BE2C (cell line): ENCODE measurements around the gene ICE1.

ENCODE experiments used
- DNase-seq: peaks from one replicate; pipeline ENCODE4 v3.0.0-alpha.2; 2020
- H3K27me3 ChIP-seq: fragments of 250-450 bp; sonication (Bioruptor Pico); 2 replicates; pipeline ENCODE4 v1.5.1; 2020; ENCODE audit warnings: mild to moderate bottlenecking
- H3K36me3 ChIP-seq: fragments of 250-450 bp; sonication (Bioruptor Pico); 2 replicates; pipeline ENCODE4 v1.5.1; 2020; ENCODE audit warnings: mild to moderate bottlenecking
- H3K4me1 ChIP-seq: fragments of 250-450 bp; sonication (Bioruptor Pico); 2 replicates; pipeline ENCODE4 v1.5.1; 2020
- H3K4me3 ChIP-seq: 2 replicates; pipeline ENCODE4 v1.5.1; 2011; ENCODE audit warnings: low read depth, low read length
- H3K9me3 ChIP-seq: fragments of 250-450 bp; sonication (Bioruptor Pico); 2 replicates; pipeline ENCODE4 v1.5.1; 2020
- CTCF ChIP-seq: IDR thresholded peaks from 2 replicates; pipeline ENCODE4 v1.5.1; 2012; ENCODE audit warnings: mild to moderate bottlenecking, low read depth, low read length

The ICE1 gene

DNA sequence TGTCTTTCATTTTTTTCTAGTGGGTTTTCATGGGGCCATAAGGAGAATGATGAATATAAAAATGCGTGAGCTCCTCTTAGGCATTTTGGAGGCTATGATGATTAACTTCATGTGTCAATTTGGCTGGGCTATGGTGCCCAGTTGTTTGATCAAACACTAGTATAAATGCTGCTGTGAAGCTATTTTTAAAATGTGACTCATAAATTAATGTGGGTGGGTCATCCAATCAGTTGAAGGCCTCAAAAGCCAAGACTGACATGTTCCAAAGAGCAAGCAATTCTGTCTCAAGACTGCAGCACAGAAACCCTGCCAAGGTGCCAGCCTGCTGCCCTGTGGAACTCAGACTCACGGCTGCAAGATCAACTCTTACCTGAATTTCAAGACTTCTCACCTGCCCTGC is 24.4 kb upstream of the ICE1 start:
- no peak for TF ChIP-seq CTCF
- Histone ChIP-seq H3K27me3 (no peaks in the 10 kb centered on the region), H3K9me3 (no peaks in the 10 kb centered on the region), H3K36me3 (no peaks in the 10 kb centered on the region), H3K4me1 (no peaks in the 10 kb centered on the region), H3K4me3 (no peak overlapping the region)
- no peak for DNase-seq

DNA sequence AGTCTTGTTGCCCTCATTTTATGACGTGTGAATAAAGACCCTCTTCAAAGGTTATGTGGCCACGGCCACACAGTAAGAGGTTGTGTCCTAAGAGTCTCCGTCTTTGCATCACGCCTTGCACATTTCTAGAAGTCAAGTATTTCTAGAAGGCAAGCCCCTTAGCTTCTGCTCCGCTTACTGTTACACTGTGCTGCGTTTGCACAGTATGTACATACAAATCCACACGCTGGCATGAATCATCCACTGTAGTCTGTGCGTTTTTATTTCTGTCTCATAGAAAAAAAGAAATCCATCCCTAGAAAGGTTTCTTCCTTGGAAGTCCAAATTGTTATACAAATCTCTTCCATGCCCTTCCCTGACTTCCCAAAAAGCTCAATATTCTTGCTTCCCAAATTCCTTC is 21.4 kb upstream of the ICE1 start:
- Histone ChIP-seq H3K4me3 (no peak overlapping the region), H3K9me3 (no peaks in the 10 kb centered on the region), H3K27me3 (no peaks in the 10 kb centered on the region), H3K36me3 (no peaks in the 10 kb centered on the region), H3K4me1 (no peaks in the 10 kb centered on the region)
- DNase-seq = no peak
- TF ChIP-seq CTCF = no peak

DNA sequence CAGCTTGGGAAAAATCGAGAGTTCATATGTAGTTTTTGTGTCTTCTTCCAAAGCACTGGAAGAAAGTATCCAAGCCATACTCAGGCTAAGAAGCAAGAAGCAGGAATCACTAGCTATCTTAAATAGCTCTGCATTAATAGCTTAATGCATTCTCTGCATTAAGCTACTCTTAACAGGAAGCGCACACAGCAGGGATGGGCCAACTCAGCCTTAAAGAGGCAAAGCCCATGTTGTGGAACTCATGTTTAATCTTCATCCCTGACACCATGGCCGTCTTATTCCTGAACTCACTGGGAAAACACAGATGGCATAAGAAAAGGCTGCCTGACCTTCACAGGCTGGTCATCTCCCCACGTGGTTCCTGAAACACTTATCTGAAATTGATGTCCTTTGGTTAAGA is 18.7 kb upstream of the ICE1 start:
- H3K27me3 ChIP-seq = no peaks in the 10 kb centered on the region

DNA sequence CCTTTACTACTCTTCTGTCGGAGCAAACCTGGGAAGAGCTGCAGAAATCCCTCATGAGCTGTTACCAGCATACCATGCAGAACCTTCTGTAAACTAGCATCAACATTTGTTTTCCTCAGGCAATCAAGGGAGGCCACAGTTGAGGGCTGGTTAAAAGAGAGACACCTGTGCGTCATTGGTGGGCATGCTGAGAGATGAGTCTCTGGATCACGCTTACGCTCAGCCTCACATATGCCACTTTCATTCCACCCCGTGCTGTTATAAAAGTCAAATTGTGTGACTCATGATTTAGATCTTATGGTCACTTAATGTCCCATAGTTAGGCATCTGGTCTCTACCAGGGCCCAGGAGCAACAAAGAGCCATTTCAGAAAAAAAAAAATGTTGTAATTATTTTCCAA is 18.1 kb upstream of the ICE1 start:
- DNase-seq = no peak
- no peaks in the 10 kb centered on the region for H3K9me3 ChIP-seq
- no peak overlapping the region for H3K4me3 ChIP-seq
- TF ChIP-seq CTCF = no peak
- no peaks in the 10 kb centered on the region for H3K4me1 ChIP-seq
- H3K27me3 ChIP-seq = no peaks in the 10 kb centered on the region
- no peaks in the 10 kb centered on the region for H3K36me3 ChIP-seq

More for the DNA sequence above, 18.7 kb upstream of the ICE1 start:
- no peak for TF ChIP-seq CTCF
- H3K36me3 ChIP-seq = no peaks in the 10 kb centered on the region
- no peak for DNase-seq
- H3K4me1 ChIP-seq = no peaks in the 10 kb centered on the region
- no peaks in the 10 kb centered on the region for H3K9me3 ChIP-seq
- no peak overlapping the region for H3K4me3 ChIP-seq

DNA sequence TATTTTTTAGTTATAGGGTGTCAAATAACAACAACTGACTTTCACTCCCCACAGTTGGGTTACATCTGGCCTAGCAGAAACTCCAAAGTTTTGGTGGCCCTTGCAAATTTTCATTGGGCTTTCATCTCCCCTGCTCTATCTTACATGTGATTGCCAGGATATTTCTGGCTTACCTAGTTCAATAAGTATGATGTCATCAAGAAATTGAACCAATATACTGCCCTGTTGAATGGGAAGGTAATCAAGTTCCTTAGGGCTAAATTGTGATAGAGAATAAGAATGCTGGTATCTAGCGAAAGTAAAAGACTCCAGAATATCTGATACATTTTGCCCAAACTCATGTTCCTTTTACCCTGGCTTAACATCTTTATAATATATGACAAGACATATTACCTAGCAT is 17.0 kb upstream of the ICE1 start:
- TF ChIP-seq CTCF = no peak
- DNase-seq = no peak

DNA sequence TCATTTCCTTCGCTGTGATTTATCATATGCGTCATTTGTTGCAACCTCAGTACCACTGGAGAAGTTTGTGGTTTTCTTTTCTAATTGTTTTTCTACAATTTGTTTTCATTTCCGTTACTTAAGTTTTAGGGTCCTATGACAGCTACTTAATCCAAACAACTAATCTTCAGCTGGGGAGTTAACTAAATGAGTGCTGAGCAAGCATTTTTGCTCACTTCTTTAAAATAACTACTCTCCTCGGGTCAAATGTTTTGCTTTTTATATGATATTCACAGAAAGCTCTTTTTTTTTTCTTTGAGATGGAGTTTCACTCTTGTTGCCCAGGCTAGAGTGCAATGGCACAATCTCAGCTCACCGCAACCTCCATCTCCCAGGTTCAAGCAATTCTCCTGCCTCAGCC is 14.6 kb upstream of the ICE1 start:
- H3K27me3 ChIP-seq = no peaks in the 10 kb centered on the region
- H3K4me3 ChIP-seq = no peak overlapping the region
- no peak for TF ChIP-seq CTCF
- H3K9me3 ChIP-seq = no peaks in the 10 kb centered on the region
- DNase-seq = no peak
- no peaks in the 10 kb centered on the region for H3K4me1 ChIP-seq
- no peaks in the 10 kb centered on the region for H3K36me3 ChIP-seq

More for the DNA sequence above, 17.0 kb upstream of the ICE1 start:
- Histone ChIP-seq H3K27me3 (no peaks in the 10 kb centered on the region), H3K4me3 (no peak overlapping the region), H3K4me1 (no peaks in the 10 kb centered on the region), H3K36me3 (no peaks in the 10 kb centered on the region), H3K9me3 (no peaks in the 10 kb centered on the region)
